B cell (primary cell): ENCODE results near the gene SPINK9.

ENCODE experiments used
- CTCF ChIP-seq: fragments of 200-600 bp; IDR thresholded peaks from one replicate; pipeline ENCODE4 v1.8.0; 2022; ENCODE audit warnings: antibody characterized with exemption, mild to moderate bottlenecking
- EZH2 ChIP-seq: IDR thresholded peaks from 2 replicates; pipeline ENCODE4 v1.6.1; 2012; ENCODE audit warnings: borderline replicate concordance, low read depth, mild to moderate bottlenecking, moderate library complexity, low read length; ENCODE audit not compliant: insufficient read depth, poor library complexity, severe bottlenecking

GRCh38 chr5:148352696-148353095 lies 17.3 kb downstream of the SPINK9 start:
- no peak for TF ChIP-seq CTCF
- no peak for TF ChIP-seq EZH2
